IMR-90 (cell line): ENCODE results near the gene PLIN5. TPM values are rescaled to one million over a fixed set of nuclear protein-coding genes. Genes with fewer than 3 reads are reported as not detected.

Experiments
- ATAC-seq: fragments of 200-7000 bp; cut with Tn5 transposase; 2 replicates; pipeline ENCODE4 v1.9.1; 2020; ENCODE audit warnings: low read depth, mild to moderate bottlenecking, moderate library complexity
- BruUV-seq: library from RNA; stranded (reverse); fragments of 400-500 nt; replicated peaks from 2 replicates; lab custom pipeline; 2021; lab: Mats Ljungman, UMichigan
- CTCF ChIA-PET: fragments of 300-600 bp; formaldehyde crosslinking; extraction: SDS; loops from one replicate; lab custom pipeline; 2021; ENCODE audit warnings: antibody characterized with exemption; lab: Yijun Ruan, JAX
- POLR2A ChIA-PET: fragments of 300-600 bp; sonication (Branson Sonifier 250); formaldehyde crosslinking; loops from one replicate; lab custom pipeline; 2022; ENCODE audit warnings: antibody characterized with exemption; ENCODE audit not compliant: unreplicated experiment; lab: Charles Lee
- DNase-seq: peaks from one replicate; pipeline ENCODE4 v3.0.0; 2013
- H2AFZ ChIP-seq: replicated peaks from 2 replicates; pipeline ENCODE3; 2013; ENCODE audit warnings: low read length, mild to moderate bottlenecking; ENCODE audit not compliant: poor library complexity
- H2AK5ac ChIP-seq: 2 replicates; pipeline ENCODE4 v1.6.1; 2013; ENCODE audit warnings: low read depth, low read length, inconsistent platforms
- H2AK9ac ChIP-seq: replicated peaks from 2 replicates; pipeline ENCODE3; 2013; ENCODE audit warnings: mild to moderate bottlenecking, low read depth, low read length, moderate library complexity; ENCODE audit not compliant: poor library complexity
- H2BK120ac ChIP-seq: 2 replicates; pipeline ENCODE4 v1.6.1; 2013; ENCODE audit warnings: low read depth, low read length, inconsistent platforms
- H2BK15ac ChIP-seq: 3 replicates; pipeline ENCODE4 v1.6.1; 2013; ENCODE audit warnings: low read depth, low read length, inconsistent platforms
- H2BK20ac ChIP-seq: 2 replicates; pipeline ENCODE4 v1.6.1; 2013; ENCODE audit warnings: low read depth, mild to moderate bottlenecking, inconsistent platforms, low read length, moderate library complexity
- H2BK5ac ChIP-seq: 2 replicates; pipeline ENCODE4 v1.6.1; 2013; ENCODE audit warnings: mild to moderate bottlenecking, low read depth, low read length, inconsistent platforms; ENCODE audit not compliant: poor library complexity, severe bottlenecking
- H3K14ac ChIP-seq: replicated peaks from 2 replicates; pipeline ENCODE4 v1.6.1; 2013; ENCODE audit warnings: low read depth, low read length, inconsistent platforms
- H3K18ac ChIP-seq: 2 replicates; pipeline ENCODE4 v1.6.1; 2013; ENCODE audit warnings: low read depth, low read length, control low read depth
- H3K23ac ChIP-seq: 2 replicates; pipeline ENCODE4 v1.6.1; 2013; ENCODE audit warnings: low read depth, low read length, inconsistent platforms
- H3K27ac ChIP-seq: 2 replicates; pipeline ENCODE4 v1.5.1; 2013; ENCODE audit warnings: mild to moderate bottlenecking, control low read depth, low read length; ENCODE audit not compliant: insufficient read depth
- H3K27me3 ChIP-seq: 2 replicates; pipeline ENCODE4 v1.6.1; 2013; ENCODE audit warnings: low read length; ENCODE audit not compliant: control insufficient read depth, insufficient read depth
- H3K36me3 ChIP-seq: 2 replicates; pipeline ENCODE4 v1.6.1; 2013; ENCODE audit warnings: low read length, mixed read lengths; ENCODE audit not compliant: control insufficient read depth, insufficient read depth
- H3K4ac ChIP-seq: 2 replicates; pipeline ENCODE4 v1.6.1; 2013; ENCODE audit warnings: low read depth, low read length, inconsistent platforms
- H3K4me1 ChIP-seq: 2 replicates; pipeline ENCODE4 v1.6.1; 2013; ENCODE audit warnings: low read length, mixed read lengths; ENCODE audit not compliant: control insufficient read depth, insufficient read depth
- H3K4me2 ChIP-seq: 2 replicates; pipeline ENCODE4 v1.6.1; 2013; ENCODE audit warnings: low read depth, mild to moderate bottlenecking, control low read depth, low read length, moderate library complexity
- H3K4me3 ChIP-seq: 2 replicates; pipeline ENCODE4 v1.5.1; 2013; ENCODE audit warnings: low read depth, mild to moderate bottlenecking, control low read depth, low read length, moderate library complexity; ENCODE audit not compliant: insufficient read depth
- H3K56ac ChIP-seq: 2 replicates; pipeline ENCODE4 v1.6.1; 2013; ENCODE audit warnings: low read length, inconsistent platforms; ENCODE audit not compliant: insufficient read depth; ENCODE audit errors: extremely low read depth
- H3K79me1 ChIP-seq, 2 experiments: 2 replicates each; pipeline ENCODE4 v1.6.1; 2013; ENCODE audit warnings: low read length in 2 of 2, inconsistent platforms in 1 of 2, low read depth in 1 of 2
- H3K9ac ChIP-seq: 2 replicates; pipeline ENCODE4 v1.6.1; 2013; ENCODE audit warnings: low read depth, low read length, control low read depth
- H3K9me1 ChIP-seq: 2 replicates; pipeline ENCODE4 v1.6.1; 2013; ENCODE audit warnings: low read length, inconsistent platforms; ENCODE audit not compliant: insufficient read depth
- H3K9me3 ChIP-seq: 2 replicates; pipeline ENCODE4 v1.6.1; 2013; ENCODE audit warnings: low read length; ENCODE audit not compliant: control insufficient read depth, insufficient read depth
- H4K20me1 ChIP-seq: 2 replicates; pipeline ENCODE4 v1.6.1; 2013; ENCODE audit warnings: low read length, inconsistent platforms; ENCODE audit not compliant: insufficient read depth
- H4K5ac ChIP-seq: 2 replicates; pipeline ENCODE4 v1.6.1; 2013; ENCODE audit warnings: mild to moderate bottlenecking, low read depth, low read length, control low read depth
- H4K8ac ChIP-seq, 2 experiments: 2 replicates each; pipeline ENCODE4 v1.6.1; 2013; ENCODE audit warnings: low read depth in 2 of 2, low read length in 2 of 2, control low read depth in 1 of 2, inconsistent platforms in 1 of 2
- H4K91ac ChIP-seq: 2 replicates; pipeline ENCODE4 v1.6.1; 2013; ENCODE audit warnings: low read depth, low read length, inconsistent platforms; ENCODE audit not compliant: insufficient read depth
- CTCF ChIP-seq: conservative IDR thresholded peaks from 2 replicates; pipeline ENCODE4 v1.5.1; 2012; ENCODE audit warnings: mild to moderate bottlenecking, low read depth, low read length, improper control_type of control experiment
- FOS ChIP-seq: fragments of 150-350 bp; IDR thresholded peaks from 2 replicates; pipeline ENCODE4 v1.6.1; 2016; ENCODE audit warnings: low read depth, low read length
- MAFK ChIP-seq: IDR thresholded peaks from 2 replicates; pipeline ENCODE4 v1.6.1; 2012; ENCODE audit warnings: low read depth, low read length, improper control_type of control experiment
- MXI1 ChIP-seq: IDR thresholded peaks from 2 replicates; pipeline ENCODE4 v1.6.1; 2012; ENCODE audit warnings: low read depth, mild to moderate bottlenecking, low read length, moderate library complexity, borderline replicate concordance
- POLR2A ChIP-seq: IDR thresholded peaks from 2 replicates; pipeline ENCODE4 v1.6.1; 2012; ENCODE audit warnings: mild to moderate bottlenecking, low read depth, low read length
- RAD21 ChIP-seq: IDR thresholded peaks from 2 replicates; pipeline ENCODE4 v1.6.1; 2012; ENCODE audit warnings: low read length, improper control_type of control experiment
- RCOR1 ChIP-seq: IDR thresholded peaks from 2 replicates; pipeline ENCODE4 v1.6.1; 2012; ENCODE audit warnings: mild to moderate bottlenecking, low read length, improper control_type of control experiment; ENCODE audit not compliant: insufficient replicate concordance
- SMC3 ChIP-seq: fragments of 150-350 bp; IDR thresholded peaks from 2 replicates; pipeline ENCODE4 v1.6.1; 2016; ENCODE audit warnings: low read depth, mild to moderate bottlenecking, antibody characterized with exemption, low read length, moderate library complexity
- WGBS, 2 experiments: methylation state at CpG; one replicate each; pipeline versions ENCODE4 v1.1.5 to v1.1.7; 2013; ENCODE audit warnings: missing lambda C conversion rate in 2 of 2; ENCODE audit not compliant: insufficient read length in 1 of 2; ENCODE audit errors: extremely low coverage in 2 of 2; 5-methylcytosine and 5-hydroxymethylcytosine counted together
- dilution Hi-C: fragments of 300-500 bp; cut with HindIII; formaldehyde crosslinking; loops from one replicate; pipeline ENCODE4 v1.14.3; 2018; ENCODE audit warnings: low sequenced_read_pairs; ENCODE audit not compliant: unreplicated experiment
- in situ Hi-C: fragments of 300-500 bp; cut with MboI; formaldehyde crosslinking; loops from 3 replicates; pipeline ENCODE4 v1.14.3; 2019; ENCODE audit warnings: low sequenced_read_pairs, inconsistent platforms, mixed read lengths
- intact Hi-C: fragments of 100-400 bp; cut with micrococcal nuclease; formaldehyde crosslinking; loops from 2 replicates; pipeline ENCODE4 v1.10.0; 2022
- polyA plus RNA-seq, 3 experiments: library from polyadenylated mRNA; depleted of rRNA; stranded (reverse); fragments of >200 nt; gene quantifications; 2 replicates each; pipeline ENCODE4 v1.2.3, GENCODE V29; 2012; ENCODE audit warnings: low replicate concordance in 1 of 3
- total RNA-seq: library from RNA; depleted of rRNA; stranded (reverse); fragments of >200 nt; gene quantifications from 2 replicates; pipeline ENCODE4 v1.2.3, GENCODE V29; 2012

The PLIN5 gene
- total and polyA plus RNA-seq, 2 of the 4 experiments (the other 2 are of a cell fraction): not detected

- Histone ChIP-seq H2BK120ac (peak overlapping the region; percentile 81), H3K14ac (no peak overlapping the region), H3K4me2 (no peak overlapping the region), H4K5ac (no peak overlapping the region; the same call in 1 of the 2 replicates), H2AFZ (peak overlapping the region; percentile 52), H3K4me3 (no peak overlapping the region), H2AK9ac (no peak overlapping the region), H3K36me3 (no peaks in the 10 kb centered on the region), H4K91ac (peak overlapping the region; percentile 72), H3K4ac (peak overlapping the region; percentile 87; the same call in 1 of the 2 replicates), H3K4me1 (peaks cover 9% of the 10 kb centered on the region), H3K27ac (no peak overlapping the region), H3K23ac (no peak overlapping the region), H3K27me3 (peaks cover 26% of the 10 kb centered on the region), H2BK20ac (peak overlapping the region; percentile 78), H4K20me1 (no peaks in the 10 kb centered on the region), H3K9me1 (peaks cover 5% of the 10 kb centered on the region; the same call in 1 of the 2 replicates), H3K56ac (no peak overlapping the region), H2BK5ac (no peak overlapping the region), H3K9me3 (no peaks in the 10 kb centered on the region), H3K79me1 (no peaks in the 10 kb centered on the region), H2AK5ac (peak overlapping the region; percentile 82), H2BK15ac (peak overlapping the region; percentile 75; the same call in 1 of the 3 replicates), H4K8ac (peak overlapping the region; percentile 81 to 90; a peak in 3 of 4 replicates), H3K9ac (no peak overlapping the region), H3K18ac (no peak overlapping the region)
- ATAC-seq (peak; percentile 60), DNase-seq (peak; percentile 27)
- no TSS peak for BruUV-seq
- no peak for TF ChIP-seq FOS
- TF ChIP-seq CTCF: peak; percentile 60
- no peak for TF ChIP-seq MAFK
- no peak for TF ChIP-seq MXI1
- peak; percentile 51 for TF ChIP-seq RAD21
- peak; percentile 49 for TF ChIP-seq SMC3
- no peak for TF ChIP-seq RCOR1
- no peak for TF ChIP-seq POLR2A
- ChIA-PET POLR2A (no interaction called here), CTCF (interaction anchor here (1.3 to 1.5 kb wide), 2 partner anchors 58 to 60 kb away, joined by 5 to 11 read pairs; no protein-coding TSS in a partner anchor)
- intact Hi-C loops: loop anchor here (1.0 kb wide), 1 partner anchor 60 kb away; no protein-coding TSS in a partner anchor
- in situ Hi-C loops: loop anchor here (5.0 kb wide), 1 partner anchor 61 kb away; the partner anchor contains the start of gene TNFAIP8L1
- WGBS, 2 experiments: 69% methylated on average over 15 of the region's 17 CpGs; no CpG with 5 or more reads in 1 of the 2 experiments
- dilution Hi-C loops: no loop called here
These were observed 41.3 kb upstream of the PLIN5 start for GRCh38 chr19:4576016-4576933.
